ENCODE results near the gene ASAP3.

- TF ChIP-seq EZH2 (IDR thresholded peaks at IDR 0.05) (no peak), POLR2AphosphoS5 (IDR thresholded peaks at IDR 0.05; ENCODE audit: borderline replicate concordance, low read depth, low read length) (no peak), FOXP2 (optimal IDR thresholded peaks at IDR 0.05; ENCODE audit: control extremely low read depth, extremely low read length, insufficient read depth) (no peak)
Observed at GRCh38 chr1:23460519-23460918, 23.5 kb downstream of the ASAP3 start.

Measured in SK-N-MC (cell line).